ENCODE results near the gene C4orf50. TPM values are rescaled to one million over a fixed set of nuclear protein-coding genes. Genes with fewer than 3 reads are reported as not detected.

C4orf50 gene
- total and polyA plus RNA-seq, 2 of the 4 experiments (the other 2 are of a cell fraction): not detected

DNA sequence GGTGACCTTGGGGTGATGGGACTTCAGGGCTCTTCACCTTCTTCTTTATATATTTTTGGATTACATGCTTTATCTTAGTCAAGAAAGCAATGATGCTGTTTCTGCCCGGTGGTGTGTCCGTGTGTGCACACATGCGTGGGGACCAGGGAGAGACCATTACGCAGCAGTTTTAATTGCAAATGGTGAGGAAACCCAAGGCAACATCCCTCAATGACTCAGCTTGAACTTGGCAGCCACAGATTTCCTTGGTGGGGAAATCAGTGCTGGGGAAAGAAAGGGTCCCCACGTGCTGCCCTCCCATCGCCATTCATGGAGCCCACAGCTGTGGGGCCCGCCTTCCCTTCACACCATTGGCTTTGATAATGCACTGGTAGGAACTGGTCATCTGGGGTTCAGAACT lies 46.2 kb upstream of the C4orf50 start:
- no peak overlapping the region for H3K4me2 ChIP-seq (ENCODE audit: low read depth, low read length)
- H3K27me3 ChIP-seq (ENCODE audit: control insufficient read depth, insufficient read depth, low read length): no peaks in the 10 kb centered on the region
- no peaks in the 10 kb centered on the region for H3K36me3 ChIP-seq (ENCODE audit: control insufficient read depth, insufficient read depth, low read length)
- no peak overlapping the region for H2BK5ac ChIP-seq (ENCODE audit: low read depth, low read length, poor library complexity, severe bottlenecking)
- H4K20me1 ChIP-seq (ENCODE audit: insufficient read depth, low read length): no peaks in the 10 kb centered on the region
- H3K23ac ChIP-seq (ENCODE audit: low read depth, low read length): no peak overlapping the region
- no TSS peak for BruUV-seq (replicated peaks)
- 66% methylated on average over 4 of the region's 7 CpGs; no CpG with 5 or more reads in 1 of the 2 experiments for WGBS, 2 experiments (ENCODE audit: extremely low coverage in 2 of 2, insufficient read length in 1 of 2)
- no peak for ATAC-seq (ENCODE audit: low read depth)
- no peaks in the 10 kb centered on the region for H3K79me1 ChIP-seq (ENCODE audit: low read depth in 1 of 2, low read length in 2 of 2)
- H2AK9ac ChIP-seq (replicated peaks; ENCODE audit: low read depth, low read length, poor library complexity): no peak overlapping the region
- no peak overlapping the region for H3K18ac ChIP-seq (ENCODE audit: low read depth, low read length)
- in situ Hi-C loops (cut with MboI; ENCODE audit: low sequenced_read_pairs) (no loop called here), intact Hi-C loops (cut with micrococcal nuclease) (no loop called here), dilution Hi-C loops (cut with HindIII; ENCODE audit: low sequenced_read_pairs, unreplicated experiment) (no loop called here)
- no peak overlapping the region for H2BK15ac ChIP-seq (ENCODE audit: low read depth, low read length)
- no peak overlapping the region for H4K8ac ChIP-seq (ENCODE audit: low read depth in 2 of 2, low read length in 2 of 2)
- H4K5ac ChIP-seq (ENCODE audit: low read depth, low read length): no peak overlapping the region
- H3K14ac ChIP-seq (replicated peaks; ENCODE audit: low read depth, low read length): no peak overlapping the region
- POLR2A ChIA-PET (ENCODE audit: unreplicated experiment): no interaction called here
- no peak overlapping the region for H3K9ac ChIP-seq (ENCODE audit: low read depth, low read length)
- no peak overlapping the region for H3K27ac ChIP-seq (ENCODE audit: insufficient read depth, low read length)
- H2AFZ ChIP-seq (replicated peaks; ENCODE audit: low read length, poor library complexity): no peak overlapping the region
- no peaks in the 10 kb centered on the region for H3K9me1 ChIP-seq (ENCODE audit: insufficient read depth, low read length)
- H2AK5ac ChIP-seq (ENCODE audit: low read depth, low read length): no peak overlapping the region
- H4K91ac ChIP-seq (ENCODE audit: insufficient read depth, low read depth, low read length): no peak overlapping the region
- no peaks in the 10 kb centered on the region for H3K4me1 ChIP-seq (ENCODE audit: control insufficient read depth, insufficient read depth, low read length)
- no peak overlapping the region for H3K56ac ChIP-seq (ENCODE audit: extremely low read depth, insufficient read depth, low read length)
- no peak for TF ChIP-seq MAFK (IDR thresholded peaks at IDR 0.05; ENCODE audit: low read depth, low read length)
- no peak for TF ChIP-seq CTCF (conservative IDR thresholded peaks at IDR 0.05; ENCODE audit: low read depth, low read length)
- TF ChIP-seq MXI1 (IDR thresholded peaks at IDR 0.05; ENCODE audit: borderline replicate concordance, low read depth, low read length): no peak
- TF ChIP-seq RAD21 (IDR thresholded peaks at IDR 0.05; ENCODE audit: low read length): no peak
- TF ChIP-seq CHD1 (IDR thresholded peaks at IDR 0.05; ENCODE audit: low read depth, low read length): no peak
- no peak for TF ChIP-seq SMC3 (IDR thresholded peaks at IDR 0.05; ENCODE audit: low read depth, low read length)
- TF ChIP-seq CEBPB (IDR thresholded peaks at IDR 0.05; ENCODE audit: low read depth, low read length): no peak
- TF ChIP-seq MAZ (IDR thresholded peaks at IDR 0.05; ENCODE audit: borderline replicate concordance, low read depth, low read length): no peak
- TF ChIP-seq, protein P1, sequence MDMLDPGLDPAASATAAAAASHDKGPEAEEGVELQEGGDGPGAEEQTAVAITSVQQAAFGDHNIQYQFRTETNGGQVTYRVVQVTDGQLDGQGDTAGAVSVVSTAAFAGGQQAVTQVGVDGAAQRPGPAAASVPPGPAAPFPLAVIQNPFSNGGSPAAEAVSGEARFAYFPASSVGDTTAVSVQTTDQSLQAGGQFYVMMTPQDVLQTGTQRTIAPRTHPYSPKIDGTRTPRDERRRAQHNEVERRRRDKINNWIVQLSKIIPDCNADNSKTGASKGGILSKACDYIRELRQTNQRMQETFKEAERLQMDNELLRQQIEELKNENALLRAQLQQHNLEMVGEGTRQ (IDR thresholded peaks at IDR 0.05; ENCODE audit: low read depth, low read length): no peak
- TF ChIP-seq, protein P2, sequence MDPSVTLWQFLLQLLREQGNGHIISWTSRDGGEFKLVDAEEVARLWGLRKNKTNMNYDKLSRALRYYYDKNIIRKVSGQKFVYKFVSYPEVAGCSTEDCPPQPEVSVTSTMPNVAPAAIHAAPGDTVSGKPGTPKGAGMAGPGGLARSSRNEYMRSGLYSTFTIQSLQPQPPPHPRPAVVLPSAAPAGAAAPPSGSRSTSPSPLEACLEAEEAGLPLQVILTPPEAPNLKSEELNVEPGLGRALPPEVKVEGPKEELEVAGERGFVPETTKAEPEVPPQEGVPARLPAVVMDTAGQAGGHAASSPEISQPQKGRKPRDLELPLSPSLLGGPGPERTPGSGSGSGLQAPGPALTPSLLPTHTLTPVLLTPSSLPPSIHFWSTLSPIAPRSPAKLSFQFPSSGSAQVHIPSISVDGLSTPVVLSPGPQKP (IDR thresholded peaks at IDR 0.05; ENCODE audit: borderline replicate concordance, low read depth, low read length): no peak
- TF ChIP-seq RCOR1 (IDR thresholded peaks at IDR 0.05; ENCODE audit: insufficient replicate concordance, low read length): no peak
- no peak for TF ChIP-seq NFE2L2 (IDR thresholded peaks at IDR 0.05; ENCODE audit: low read depth, low read length)
- TF ChIP-seq POLR2A (IDR thresholded peaks at IDR 0.05; ENCODE audit: low read depth, low read length): no peak
- no peak for TF ChIP-seq FOS (IDR thresholded peaks at IDR 0.05; ENCODE audit: low read depth, low read length)
- TF ChIP-seq BHLHE40 (IDR thresholded peaks at IDR 0.05; ENCODE audit: low read depth, low read length): no peak
- TF ChIP-seq RFX5 (IDR thresholded peaks at IDR 0.05; ENCODE audit: low read depth, low read length): no peak
- no peak overlapping the region for H3K4ac ChIP-seq (ENCODE audit: low read depth, low read length)
- no peak overlapping the region for H3K4me3 ChIP-seq (ENCODE audit: insufficient read depth, low read depth, low read length)
- no peak for DNase-seq
- H3K9me3 ChIP-seq (ENCODE audit: control insufficient read depth, insufficient read depth, low read length): peaks cover 32% of the 10 kb centered on the region
- H2BK20ac ChIP-seq (ENCODE audit: low read depth, low read length): no peak overlapping the region
- CTCF ChIA-PET: no interaction called here
- H2BK120ac ChIP-seq (ENCODE audit: low read depth, low read length): no peak overlapping the region

Data from IMR-90 (cell line).